Measurements from ENCODE around the gene DDT. TPM values are rescaled to one million over a fixed set of nuclear protein-coding genes. Genes with fewer than 3 reads are reported as not detected.

Gene DDT
- total and polyA plus RNA-seq, 10 of the 15 experiments (the other 5 are each of a cell fraction or from before 2014, with no cell fraction given): 25.1 to 408 (median 202) TPM

- FAIRE-seq (no peak), ATAC-seq (no peak), DNase-seq (ENCODE audit: low read depth, low spot score) (no peak)
- ChIA-PET SMC1A (ENCODE audit: uncharacterized antibody, unreplicated experiment) (no interaction called here), POLR2A (no interaction called here), RAD21 (ENCODE audit: unreplicated experiment) (no interaction called here), CTCF (no interaction called here)
- Histone ChIP-seq H3K9me3 (replicated peaks; ENCODE audit: control insufficient read depth, insufficient read depth, low read length) (no peaks in the 10 kb centered on the region), H3K4me2 (ENCODE audit: control insufficient read depth, insufficient read depth) (no peak overlapping the region), H3K79me2 (ENCODE audit: control insufficient read depth, insufficient read depth, low read length) (no peaks in the 10 kb centered on the region), H3K9ac (ENCODE audit: control insufficient read depth, insufficient read depth, low read length) (no peak overlapping the region), H3K27ac (ENCODE audit: control insufficient read depth, insufficient read depth) (no peak overlapping the region), H3K4me1 (ENCODE audit: control insufficient read depth, insufficient read depth, low read length) (no peaks in the 10 kb centered on the region), H3K27me3 (replicated peaks in 1 of 2; ENCODE audit: control insufficient read depth in 2 of 2, insufficient read depth in 2 of 2, low read length in 1 of 2) (no peaks in the 10 kb centered on the region), H2AFZ (ENCODE audit: control insufficient read depth, low read depth, low read length) (no peak overlapping the region), H3K4me3 (no peak overlapping the region), H4K20me1 (ENCODE audit: control insufficient read depth, insufficient read depth) (no peaks in the 10 kb centered on the region), H3K36me3 (ENCODE audit: control insufficient read depth in 2 of 2, insufficient read depth in 2 of 2, low read length in 1 of 2) (no peaks in the 10 kb centered on the region)
- no peak for TF ChIP-seq SMC3 (IDR thresholded peaks at IDR 0.05; ENCODE audit: borderline replicate concordance, low read length)
- BruUV-seq (replicated peaks): no TSS peak
- in situ Hi-C loops (cut with MboI): loop anchor here (5.0 kb wide), 1 partner anchor 69 kb away; the partner anchor contains the start of gene GSTT4
- 48% methylated on average over 5 of the region's 5 CpGs for WGBS (ENCODE audit: insufficient coverage, insufficient replicate concordance, low lambda C conversion rate, missing lambda C conversion rate)
- intact Hi-C loops (cut with micrococcal nuclease; ENCODE audit: unreplicated experiment): no loop called here
Measured at GRCh38 chr22:23938328-23939016, 35.8 kb downstream of the DDT start.

GRCh38 chr22:23926561-23926960, 47.7 kb downstream of the DDT start:
- Histone ChIP-seq H4K20me1 (ENCODE audit: control insufficient read depth, insufficient read depth) (no peaks in the 10 kb centered on the region), H3K9ac (ENCODE audit: control insufficient read depth, insufficient read depth, low read length) (no peak overlapping the region), H3K4me2 (ENCODE audit: control insufficient read depth, insufficient read depth) (no peak overlapping the region), H3K9me3 (replicated peaks; ENCODE audit: control insufficient read depth, insufficient read depth, low read length) (peaks cover 10% of the 10 kb centered on the region), H3K27me3 (replicated peaks in 1 of 2; ENCODE audit: control insufficient read depth in 2 of 2, insufficient read depth in 2 of 2, low read length in 1 of 2) (no peaks in the 10 kb centered on the region), H2AFZ (ENCODE audit: control insufficient read depth, low read depth, low read length) (no peak overlapping the region), H3K79me2 (ENCODE audit: control insufficient read depth, insufficient read depth, low read length) (no peaks in the 10 kb centered on the region; the same call in 1 of the 2 replicates), H3K27ac (ENCODE audit: control insufficient read depth, insufficient read depth) (no peak overlapping the region), H3K36me3 (ENCODE audit: control insufficient read depth in 2 of 2, insufficient read depth in 2 of 2, low read length in 1 of 2) (peaks cover 3 to 34% of the 10 kb centered on the region in 2 experiments), H3K4me3 (no peak overlapping the region), H3K4me1 (ENCODE audit: control insufficient read depth, insufficient read depth, low read length) (no peaks in the 10 kb centered on the region)
- FAIRE-seq: no peak
- WGBS (ENCODE audit: insufficient coverage, insufficient replicate concordance, low lambda C conversion rate, missing lambda C conversion rate): 77% methylated on average over 14 of the region's 14 CpGs
- RAD21 ChIA-PET (ENCODE audit: unreplicated experiment): no interaction called here
- intact Hi-C loops (cut with micrococcal nuclease; ENCODE audit: unreplicated experiment): loop anchor here (5.0 kb wide), 1 partner anchor 46 kb away; the partner anchor contains the start of gene DDT
- no TSS peak for BruUV-seq (replicated peaks)
- SMC1A ChIA-PET (ENCODE audit: uncharacterized antibody, unreplicated experiment): no interaction called here
- no peak for ATAC-seq
- POLR2A ChIA-PET: no interaction called here
- DNase-seq (ENCODE audit: low read depth, low spot score): no peak
- CTCF ChIA-PET: no interaction called here
- in situ Hi-C loops (cut with MboI): loop anchor here (5.0 kb wide), 1 partner anchor 46 kb away; the partner anchor contains the start of gene DDT
- TF ChIP-seq CHD4 (IDR thresholded peaks at IDR 0.05) (no peak), BCL3 (IDR thresholded peaks at IDR 0.05; ENCODE audit: borderline replicate concordance, insufficient read depth, low read depth, low read length, poor library complexity, severe bottlenecking) (no peak), POLR2AphosphoS5 (IDR thresholded peaks at IDR 0.05; ENCODE audit: low read length) (no peak), USF1 (IDR thresholded peaks at IDR 0.05; ENCODE audit: borderline replicate concordance, extremely low read length, insufficient read depth, low read depth, low read length) (no peak), HDGF (IDR thresholded peaks at IDR 0.05) (no peak), RB1 (IDR thresholded peaks at IDR 0.05; ENCODE audit: borderline replicate concordance) (no peak), NFXL1 (IDR thresholded peaks at IDR 0.05; ENCODE audit: borderline replicate concordance) (no peak), RCOR1 (conservative IDR thresholded peaks at IDR 0.05; ENCODE audit: low read depth, low read length) (no peak)

Measured in GM12878 (cell line).